ENCODE data around the gene RNF180.
"Not testable (repeated sequence)": the region's sequence is repeated elsewhere in the genome, so short reads cannot be mapped to it uniquely, and the experiment has no call there.

- not testable (repeated sequence) for TF ChIP-seq CTCF (IDR thresholded peaks at IDR 0.05); CREB1 (CRISPR knock-in tag; IDR thresholded peaks at IDR 0.05); ESRRA (CRISPR knock-in tag; IDR thresholded peaks at IDR 0.05; ENCODE audit: borderline replicate concordance); MLX (CRISPR knock-in tag; IDR thresholded peaks at IDR 0.05); NR2C2 (CRISPR knock-in tag; IDR thresholded peaks at IDR 0.05); RELA (CRISPR knock-in tag; IDR thresholded peaks at IDR 0.05; ENCODE audit: borderline replicate concordance); GABPB1 (CRISPR knock-in tag; IDR thresholded peaks at IDR 0.05)
Observed at GRCh38 chr5:64398735-64399134, 233.1 kb downstream of the RNF180 start.

All from WTC11 (cell line).